ENCODE results near the gene BMAL2. TPM values are rescaled to one million over a fixed set of nuclear protein-coding genes. Genes with fewer than 3 reads are reported as not detected.

The BMAL2 gene
- total and polyA plus RNA-seq, 2 experiments from 2014 or later: 5.5 to 18.2 TPM

DNA sequence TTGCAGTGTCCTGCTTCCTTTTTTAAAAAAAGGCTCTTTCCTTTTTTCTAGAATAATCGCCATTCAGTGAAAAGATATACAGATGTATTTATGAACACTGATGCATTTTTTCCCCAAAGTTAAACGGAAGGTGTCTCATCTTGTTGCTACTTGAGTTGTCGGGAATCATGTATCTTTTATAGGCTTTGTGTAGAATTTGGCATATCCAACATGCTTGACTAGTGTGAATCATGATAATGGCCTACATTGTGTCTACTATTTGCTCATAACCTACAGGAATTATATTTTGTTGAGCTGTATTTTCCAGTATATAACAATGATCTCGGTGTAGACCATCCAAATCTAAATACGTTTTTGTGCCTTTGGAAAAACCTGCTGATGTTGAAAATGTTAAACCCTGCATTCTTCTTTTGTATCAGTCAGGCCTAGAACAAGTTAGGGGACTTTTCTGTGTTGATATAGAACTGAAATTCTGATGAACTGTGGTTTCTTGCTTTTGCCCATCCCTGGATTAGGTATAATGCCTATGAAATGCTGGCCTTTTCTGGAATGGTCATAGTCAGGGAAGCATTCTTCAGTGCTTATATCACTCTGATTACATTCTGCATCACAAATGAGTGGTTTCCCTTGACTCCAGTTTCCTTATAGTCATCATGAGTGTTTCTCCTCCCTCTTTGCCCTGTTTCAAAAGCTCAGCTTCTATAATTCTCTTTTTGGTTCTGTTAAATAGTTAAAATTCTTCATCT is 10.8 kb downstream of the BMAL2 start:
- H3K4me3 Mint-ChIP-seq: no peak overlapping the region
- peaks cover 41% of the 10 kb centered on the region for H3K4me1 Mint-ChIP-seq
- peaks cover 3% of the 10 kb centered on the region for H3K27me3 Mint-ChIP-seq (ENCODE audit: insufficient read depth, low read depth, poor library complexity)
- H3K27me3 ChIP-seq (ENCODE audit: insufficient read depth): no peaks in the 10 kb centered on the region
- no peaks in the 10 kb centered on the region for H3K36me3 Mint-ChIP-seq (ENCODE audit: low read depth)
- H3K27ac ChIP-seq (ENCODE audit: low read depth): peak overlapping the region; percentile 0; the same call in 1 of the 2 replicates
- H2AFZ ChIP-seq: no peak overlapping the region
- no peaks in the 10 kb centered on the region for H3F3A ChIP-seq (replicated peaks; ENCODE audit: low read depth)
- H4K20me1 ChIP-seq (replicated peaks; ENCODE audit: insufficient read depth): peaks cover 14% of the 10 kb centered on the region
- DNase-seq (ENCODE audit: low spot score) (peak; percentile 28), ATAC-seq (no peak)
- H3K4me2 ChIP-seq: 0 out of 2 replicates have a peak overlapping the region, but pooled peaks have one; percentile 9
- no peak overlapping the region for H3K4me3 ChIP-seq
- no peak for TF ChIP-seq EZH2phosphoT487 (IDR thresholded peaks at IDR 0.05; ENCODE audit: unreplicated experiment)
- TF ChIP-seq ZNF331 (CRISPR knock-in tag; IDR thresholded peaks at IDR 0.05; ENCODE audit: low read depth): no peak
- TF ChIP-seq POLR2AphosphoS5 (IDR thresholded peaks at IDR 0.05; ENCODE audit: low read depth): no peak
- no peak for TF ChIP-seq CTCF (conservative IDR thresholded peaks at IDR 0.05; ENCODE audit: low read depth in 2 of 2)
- TF ChIP-seq, protein P1, sequence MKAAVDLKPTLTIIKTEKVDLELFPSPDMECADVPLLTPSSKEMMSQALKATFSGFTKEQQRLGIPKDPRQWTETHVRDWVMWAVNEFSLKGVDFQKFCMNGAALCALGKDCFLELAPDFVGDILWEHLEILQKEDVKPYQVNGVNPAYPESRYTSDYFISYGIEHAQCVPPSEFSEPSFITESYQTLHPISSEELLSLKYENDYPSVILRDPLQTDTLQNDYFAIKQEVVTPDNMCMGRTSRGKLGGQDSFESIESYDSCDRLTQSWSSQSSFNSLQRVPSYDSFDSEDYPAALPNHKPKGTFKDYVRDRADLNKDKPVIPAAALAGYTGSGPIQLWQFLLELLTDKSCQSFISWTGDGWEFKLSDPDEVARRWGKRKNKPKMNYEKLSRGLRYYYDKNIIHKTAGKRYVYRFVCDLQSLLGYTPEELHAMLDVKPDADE (IDR thresholded peaks at IDR 0.05): no peak
- TF ChIP-seq CREB1 (CRISPR knock-in tag; IDR thresholded peaks at IDR 0.05; ENCODE audit: low read depth): no peak
- TF ChIP-seq REST (IDR thresholded peaks at IDR 0.05; ENCODE audit: unreplicated experiment): no peak
- no peak for TF ChIP-seq ZNF114 (CRISPR knock-in tag; IDR thresholded peaks at IDR 0.05)
- TF ChIP-seq STAT1 (IDR thresholded peaks at IDR 0.05; ENCODE audit: unreplicated experiment): no peak
- TF ChIP-seq EZH2 (IDR thresholded peaks at IDR 0.05; ENCODE audit: low read depth, unreplicated experiment): no peak
- TF ChIP-seq JUNB (IDR thresholded peaks at IDR 0.05; ENCODE audit: unreplicated experiment): no peak
- TF ChIP-seq, protein P2, sequence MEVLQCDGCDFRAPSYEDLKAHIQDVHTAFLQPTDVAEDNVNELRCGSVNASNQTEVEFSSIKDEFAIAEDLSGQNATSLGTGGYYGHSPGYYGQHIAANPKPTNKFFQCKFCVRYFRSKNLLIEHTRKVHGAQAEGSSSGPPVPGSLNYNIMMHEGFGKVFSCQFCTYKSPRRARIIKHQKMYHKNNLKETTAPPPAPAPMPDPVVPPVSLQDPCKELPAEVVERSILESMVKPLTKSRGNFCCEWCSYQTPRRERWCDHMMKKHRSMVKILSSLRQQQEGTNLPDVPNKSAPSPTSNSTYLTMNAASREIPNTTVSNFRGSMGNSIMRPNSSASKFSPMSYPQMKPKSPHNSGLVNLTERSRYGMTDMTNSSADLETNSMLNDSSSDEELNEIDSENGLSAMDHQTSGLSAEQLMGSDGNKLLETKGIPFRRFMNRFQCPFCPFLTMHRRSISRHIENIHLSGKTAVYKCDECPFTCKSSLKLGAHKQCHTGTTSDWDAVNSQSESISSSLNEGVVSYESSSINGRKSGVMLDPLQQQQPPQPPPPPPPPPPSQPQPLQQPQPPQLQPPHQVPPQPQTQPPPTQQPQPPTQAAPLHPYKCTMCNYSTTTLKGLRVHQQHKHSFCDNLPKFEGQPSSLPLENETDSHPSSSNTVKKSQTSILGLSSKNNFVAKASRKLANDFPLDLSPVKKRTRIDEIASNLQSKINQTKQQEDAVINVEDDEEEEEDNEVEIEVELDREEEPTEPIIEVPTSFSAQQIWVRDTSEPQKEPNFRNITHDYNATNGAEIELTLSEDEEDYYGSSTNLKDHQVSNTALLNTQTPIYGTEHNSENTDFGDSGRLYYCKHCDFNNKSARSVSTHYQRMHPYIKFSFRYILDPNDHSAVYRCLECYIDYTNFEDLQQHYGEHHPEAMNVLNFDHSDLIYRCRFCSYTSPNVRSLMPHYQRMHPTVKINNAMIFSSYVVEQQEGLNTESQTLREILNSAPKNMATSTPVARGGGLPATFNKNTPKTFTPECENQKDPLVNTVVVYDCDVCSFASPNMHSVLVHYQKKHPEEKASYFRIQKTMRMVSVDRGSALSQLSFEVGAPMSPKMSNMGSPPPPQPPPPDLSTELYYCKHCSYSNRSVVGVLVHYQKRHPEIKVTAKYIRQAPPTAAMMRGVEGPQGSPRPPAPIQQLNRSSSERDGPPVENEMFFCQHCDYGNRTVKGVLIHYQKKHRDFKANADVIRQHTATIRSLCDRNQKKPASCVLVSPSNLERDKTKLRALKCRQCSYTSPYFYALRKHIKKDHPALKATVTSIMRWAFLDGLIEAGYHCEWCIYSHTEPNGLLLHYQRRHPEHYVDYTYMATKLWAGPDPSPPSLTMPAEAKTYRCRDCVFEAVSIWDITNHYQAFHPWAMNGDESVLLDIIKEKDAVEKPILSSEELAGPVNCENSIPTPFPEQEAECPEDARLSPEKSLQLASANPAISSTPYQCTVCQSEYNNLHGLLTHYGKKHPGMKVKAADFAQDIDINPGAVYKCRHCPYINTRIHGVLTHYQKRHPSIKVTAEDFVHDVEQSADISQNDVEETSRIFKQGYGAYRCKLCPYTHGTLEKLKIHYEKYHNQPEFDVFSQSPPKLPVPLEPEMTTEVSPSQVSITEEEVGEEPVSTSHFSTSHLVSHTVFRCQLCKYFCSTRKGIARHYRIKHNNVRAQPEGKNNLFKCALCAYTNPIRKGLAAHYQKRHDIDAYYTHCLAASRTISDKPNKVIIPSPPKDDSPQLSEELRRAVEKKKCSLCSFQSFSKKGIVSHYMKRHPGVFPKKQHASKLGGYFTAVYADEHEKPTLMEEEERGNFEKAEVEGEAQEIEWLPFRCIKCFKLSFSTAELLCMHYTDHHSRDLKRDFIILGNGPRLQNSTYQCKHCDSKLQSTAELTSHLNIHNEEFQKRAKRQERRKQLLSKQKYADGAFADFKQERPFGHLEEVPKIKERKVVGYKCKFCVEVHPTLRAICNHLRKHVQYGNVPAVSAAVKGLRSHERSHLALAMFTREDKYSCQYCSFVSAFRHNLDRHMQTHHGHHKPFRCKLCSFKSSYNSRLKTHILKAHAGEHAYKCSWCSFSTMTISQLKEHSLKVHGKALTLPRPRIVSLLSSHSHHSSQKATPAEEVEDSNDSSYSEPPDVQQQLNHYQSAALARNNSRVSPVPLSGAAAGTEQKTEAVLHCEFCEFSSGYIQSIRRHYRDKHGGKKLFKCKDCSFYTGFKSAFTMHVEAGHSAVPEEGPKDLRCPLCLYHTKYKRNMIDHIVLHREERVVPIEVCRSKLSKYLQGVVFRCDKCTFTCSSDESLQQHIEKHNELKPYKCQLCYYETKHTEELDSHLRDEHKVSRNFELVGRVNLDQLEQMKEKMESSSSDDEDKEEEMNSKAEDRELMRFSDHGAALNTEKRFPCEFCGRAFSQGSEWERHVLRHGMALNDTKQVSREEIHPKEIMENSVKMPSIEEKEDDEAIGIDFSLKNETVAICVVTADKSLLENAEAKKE (CRISPR knock-in tag; IDR thresholded peaks at IDR 0.05): no peak
- TF ChIP-seq NANOG (IDR thresholded peaks at IDR 0.05; ENCODE audit: borderline replicate concordance): no peak
- peaks cover 76% of the 10 kb centered on the region for H3K79me2 ChIP-seq (replicated peaks; ENCODE audit: insufficient read depth)
- no peaks in the 10 kb centered on the region for H3K36me3 ChIP-seq (ENCODE audit: insufficient read depth)
- H3K27ac Mint-ChIP-seq: no peak overlapping the region
- no peaks in the 10 kb centered on the region for H3K9me3 Mint-ChIP-seq
- no peaks in the 10 kb centered on the region; the same call in 1 of the 2 replicates for H3K9me2 ChIP-seq (ENCODE audit: insufficient read depth)
- H3K4me1 ChIP-seq (ENCODE audit: insufficient read depth): peaks cover 25% of the 10 kb centered on the region
